ENCODE results near the gene TOX4.
A peak's percentile ranks its signal among the peaks of the same experiment; 100 is the strongest.

The TOX4 gene

DNA sequence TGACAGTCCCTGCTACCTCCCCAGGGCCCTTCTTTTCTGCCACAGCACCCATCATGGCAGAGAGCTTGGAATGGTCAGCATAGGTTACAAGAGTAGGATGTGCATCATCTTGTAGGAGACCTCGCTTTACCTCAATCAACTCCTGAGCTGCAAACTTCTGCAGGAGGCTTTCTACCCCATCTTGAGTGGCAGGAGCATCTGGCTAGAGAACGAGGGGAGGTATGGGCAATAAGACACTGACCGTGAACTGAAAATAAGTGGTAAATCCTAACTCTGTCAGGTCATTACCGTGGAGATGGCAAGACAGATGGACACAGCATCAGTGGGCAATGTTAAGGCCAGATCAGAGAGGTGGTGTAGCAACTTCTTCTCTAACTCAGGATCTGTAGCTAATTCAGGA, 26.4 kb downstream of the TOX4 start:
- DNase-seq (ENCODE audit: low read depth), result no peak

DNA sequence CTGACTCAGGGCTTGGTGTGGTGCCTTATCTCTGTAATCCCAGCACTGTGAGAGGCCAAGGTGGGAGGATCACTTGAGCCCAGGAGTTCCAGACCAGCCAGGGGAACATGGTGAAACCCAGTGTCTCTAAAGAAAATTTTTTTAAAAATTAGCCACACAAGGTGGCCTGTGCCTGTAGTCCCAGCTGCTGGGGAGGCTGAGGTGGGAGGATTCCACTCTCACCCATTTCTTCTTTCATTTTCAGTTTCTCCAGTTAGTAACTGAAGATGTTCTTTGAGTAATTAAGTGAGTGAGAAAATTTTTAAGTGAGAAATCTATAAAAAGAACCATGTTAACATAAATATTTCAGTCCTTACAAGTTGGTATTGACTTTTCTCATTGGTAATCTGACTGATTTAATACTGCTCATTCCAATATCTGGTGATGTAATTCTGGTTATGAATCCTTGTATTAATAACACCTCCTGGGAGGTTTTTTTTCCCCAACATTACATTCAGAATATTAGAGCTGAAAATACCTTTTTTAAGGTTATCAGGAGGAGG, 28.1 kb downstream of the TOX4 start:
- no peak for DNase-seq (ENCODE audit: low read depth)

DNA sequence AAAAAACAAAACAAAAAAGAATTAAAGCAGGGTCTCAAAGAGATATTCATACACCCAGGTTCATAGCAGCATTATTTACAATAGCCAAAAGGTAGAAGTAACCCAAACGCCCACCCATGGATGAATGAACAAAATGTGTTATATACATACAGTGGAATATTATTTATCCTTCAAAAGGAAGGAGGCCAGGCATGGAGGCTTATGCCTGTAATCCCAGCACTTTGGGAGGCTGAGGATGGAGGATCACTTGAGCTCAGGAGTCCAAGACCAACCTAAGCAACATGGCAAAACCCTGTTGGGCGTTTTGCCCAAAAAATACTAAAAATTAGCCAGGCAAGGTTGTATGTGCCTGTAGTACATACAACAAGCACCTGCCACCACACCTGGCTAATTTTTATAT, 29.6 kb downstream of the TOX4 start:
- no peak for DNase-seq (ENCODE audit: low read depth)

DNA sequence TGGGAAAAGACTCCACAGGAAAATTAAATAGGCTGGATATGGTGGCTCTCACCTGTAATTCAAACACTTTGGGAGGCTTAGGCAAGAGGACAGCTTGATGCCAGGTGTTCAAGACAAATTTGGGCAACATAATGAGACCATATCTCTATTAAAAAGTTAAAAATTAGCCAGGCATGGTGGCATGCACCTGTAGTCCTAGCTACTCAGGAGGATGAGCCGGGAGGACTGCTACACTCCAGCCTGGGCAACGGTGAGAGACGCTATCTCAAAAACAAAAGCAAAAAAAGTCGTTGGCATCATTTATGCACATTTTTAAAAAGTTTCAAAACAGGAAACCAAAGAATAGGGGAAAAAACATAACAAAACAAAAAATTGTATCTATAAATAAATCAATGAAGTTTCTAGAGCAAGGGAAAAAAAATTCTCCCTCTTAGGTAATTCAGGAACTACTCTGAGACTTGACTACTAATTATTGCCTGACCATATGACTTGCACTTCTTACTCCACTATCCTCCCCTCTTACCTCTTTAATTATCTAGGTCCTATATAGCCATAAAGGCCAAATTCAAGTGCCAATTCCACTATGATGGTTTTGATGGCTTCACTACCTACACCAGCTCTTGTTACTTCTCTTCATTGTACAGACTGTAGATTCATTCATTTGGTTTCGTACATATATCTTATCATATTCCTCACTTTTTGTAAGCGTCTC, 32.6 kb downstream of the TOX4 start:
- DNase-seq (ENCODE audit: low read depth), result no peak

DNA sequence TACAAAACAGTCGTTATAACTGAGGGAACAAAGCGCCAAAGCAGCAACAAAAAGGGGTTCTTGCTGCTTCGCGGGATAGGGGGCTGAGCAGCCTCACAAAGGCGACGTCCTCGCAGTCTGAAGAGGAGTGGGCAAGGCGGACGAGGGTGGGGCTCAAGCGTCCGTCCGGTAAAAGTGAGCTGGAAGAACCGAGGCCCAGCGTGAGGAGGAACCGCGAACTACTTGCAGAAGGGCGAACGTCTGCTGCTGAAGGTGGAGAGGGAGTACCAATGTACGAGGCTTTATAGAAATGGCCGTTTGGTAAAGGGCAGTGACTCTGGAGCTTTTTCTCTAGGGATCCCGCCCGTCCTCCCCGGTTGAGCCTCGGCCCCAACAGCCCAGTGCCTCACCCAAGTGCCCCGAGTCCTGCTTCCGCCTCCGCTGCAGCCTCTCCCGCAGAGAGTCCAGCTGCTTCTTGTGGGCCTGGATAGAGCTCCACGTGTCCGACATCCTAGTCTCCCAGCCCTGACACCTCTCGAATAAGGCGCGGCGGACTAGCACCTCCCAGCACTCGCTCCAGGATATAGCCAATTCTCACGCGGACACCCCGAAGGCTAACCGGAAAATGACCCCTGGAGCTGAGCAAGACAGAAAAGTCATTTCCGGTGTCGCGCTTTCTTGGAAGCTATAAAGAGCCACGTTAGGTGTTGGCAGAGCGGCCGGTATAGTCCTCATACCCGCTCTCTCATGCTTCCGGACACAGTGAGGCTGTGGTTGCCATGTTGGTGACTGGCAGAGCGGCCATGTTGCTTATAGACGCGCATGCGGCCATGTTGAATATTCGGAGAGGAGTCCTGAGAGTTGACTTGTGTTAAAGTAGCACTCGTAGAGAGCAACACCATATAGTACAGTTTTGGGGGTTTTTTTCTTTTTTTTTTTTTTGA, 34.0 kb downstream of the TOX4 start, which contains the start of gene METTL3:
Gene METTL3, minus strand, starts transcription at position 606 of the 923 bp plus-strand sequence. Its CDS starts 117 bp downstream, at position 489.
- DNase-seq (ENCODE audit: low read depth), result peak; percentile 94

DNA sequence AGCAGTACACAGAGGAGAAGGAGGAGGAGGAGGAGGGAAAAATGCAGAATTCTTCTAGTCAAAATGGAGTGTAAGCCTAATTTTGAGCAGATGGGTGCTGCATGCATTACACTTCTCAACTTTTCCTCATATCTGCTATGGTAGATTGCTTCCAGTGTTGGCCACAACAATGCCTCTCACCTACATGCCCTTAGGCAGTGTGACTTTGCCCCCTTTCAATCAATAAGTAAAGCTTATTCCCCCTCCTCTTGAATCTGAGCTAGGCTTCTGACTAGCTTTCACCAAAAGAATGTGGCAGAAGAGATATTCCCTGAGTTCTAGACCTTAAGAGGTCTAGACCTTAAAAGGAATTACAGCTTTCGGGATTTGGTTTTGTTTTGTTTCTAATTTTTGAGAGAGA, 37.3 kb downstream of the TOX4 start:
- DNase-seq (ENCODE audit: low read depth), result no peak

DNA sequence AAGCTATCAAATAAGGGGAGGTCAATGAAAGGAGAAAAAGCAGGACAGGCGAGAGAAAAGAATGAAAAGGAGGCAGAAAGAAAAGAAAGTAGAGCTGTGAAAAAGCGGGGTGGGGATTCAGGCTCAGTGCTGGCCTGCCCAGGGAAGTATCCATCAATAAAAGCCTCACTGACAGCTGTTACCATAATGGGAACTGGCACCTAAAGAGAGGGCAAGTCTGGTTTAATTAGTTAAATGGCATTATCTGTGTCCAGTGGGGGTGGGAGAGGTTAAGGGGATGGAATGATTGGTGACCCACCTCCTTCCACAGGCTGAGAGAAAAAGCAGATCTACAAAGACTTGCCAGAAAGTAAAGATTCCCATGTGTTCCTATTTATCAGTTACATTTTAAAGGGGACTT, 41.7 kb downstream of the TOX4 start:
- DNase-seq (ENCODE audit: low read depth), result no peak

DNA sequence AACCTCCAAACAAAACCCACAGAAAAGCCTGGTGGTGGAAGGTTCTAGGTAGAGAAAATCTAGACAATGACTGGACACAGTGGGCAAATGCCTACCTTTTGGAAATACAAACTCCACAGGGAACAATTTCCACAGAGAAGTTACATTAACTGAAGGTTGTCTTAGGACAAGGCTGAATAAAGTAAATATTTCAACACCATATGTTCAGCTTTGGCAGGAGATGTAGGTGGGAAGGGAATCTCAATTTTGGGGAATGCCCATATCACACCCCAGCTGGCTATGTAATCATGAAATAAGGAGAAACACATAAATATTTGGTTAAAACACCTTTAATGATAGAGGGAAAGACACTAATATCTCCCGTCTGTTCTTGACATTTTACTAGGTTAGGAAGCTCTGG, 43.8 kb downstream of the TOX4 start:
- no peak for DNase-seq (ENCODE audit: low read depth)

DNA sequence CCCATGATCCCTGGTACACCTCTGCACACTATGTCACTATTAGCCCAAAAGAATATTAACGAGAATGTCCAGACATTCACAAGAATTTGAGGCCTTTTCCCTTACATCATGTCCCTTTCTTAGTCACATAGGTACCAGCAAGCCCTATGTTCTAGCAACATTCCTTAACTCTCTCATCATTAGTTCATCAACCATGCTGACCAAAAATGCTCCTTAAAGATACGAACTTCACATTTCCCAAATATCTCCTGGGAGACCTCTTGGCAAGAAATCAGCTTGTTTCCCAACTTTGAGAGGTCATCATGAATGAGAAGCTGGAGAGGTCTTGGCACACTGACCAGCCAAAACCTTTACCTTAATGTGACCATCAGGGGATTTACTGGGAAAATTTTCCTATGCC, 44.5 kb downstream of the TOX4 start:
- peak; percentile 71 for DNase-seq (ENCODE audit: low read depth)

DNA sequence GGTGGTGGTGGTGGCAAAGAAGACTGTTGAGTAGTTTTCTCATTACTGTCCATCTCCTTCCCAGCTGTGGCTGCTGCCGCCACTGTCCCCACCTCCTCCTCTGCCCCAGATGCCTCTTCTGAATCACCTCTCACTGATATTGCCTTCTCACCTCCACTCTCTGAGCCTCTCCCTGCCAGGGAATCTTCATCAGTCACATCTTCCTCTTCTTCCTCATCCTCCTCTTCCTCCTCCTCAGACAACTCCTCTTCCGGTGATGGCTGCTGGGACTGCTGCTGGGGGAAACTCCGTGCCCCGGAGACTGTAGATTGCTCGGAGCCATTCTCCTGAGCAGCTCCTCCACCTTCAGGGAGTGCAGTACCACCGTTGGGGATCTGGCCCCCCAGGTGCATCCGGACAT, 46.2 kb downstream of the TOX4 start:
- DNase-seq (ENCODE audit: low read depth), result no peak

DNA sequence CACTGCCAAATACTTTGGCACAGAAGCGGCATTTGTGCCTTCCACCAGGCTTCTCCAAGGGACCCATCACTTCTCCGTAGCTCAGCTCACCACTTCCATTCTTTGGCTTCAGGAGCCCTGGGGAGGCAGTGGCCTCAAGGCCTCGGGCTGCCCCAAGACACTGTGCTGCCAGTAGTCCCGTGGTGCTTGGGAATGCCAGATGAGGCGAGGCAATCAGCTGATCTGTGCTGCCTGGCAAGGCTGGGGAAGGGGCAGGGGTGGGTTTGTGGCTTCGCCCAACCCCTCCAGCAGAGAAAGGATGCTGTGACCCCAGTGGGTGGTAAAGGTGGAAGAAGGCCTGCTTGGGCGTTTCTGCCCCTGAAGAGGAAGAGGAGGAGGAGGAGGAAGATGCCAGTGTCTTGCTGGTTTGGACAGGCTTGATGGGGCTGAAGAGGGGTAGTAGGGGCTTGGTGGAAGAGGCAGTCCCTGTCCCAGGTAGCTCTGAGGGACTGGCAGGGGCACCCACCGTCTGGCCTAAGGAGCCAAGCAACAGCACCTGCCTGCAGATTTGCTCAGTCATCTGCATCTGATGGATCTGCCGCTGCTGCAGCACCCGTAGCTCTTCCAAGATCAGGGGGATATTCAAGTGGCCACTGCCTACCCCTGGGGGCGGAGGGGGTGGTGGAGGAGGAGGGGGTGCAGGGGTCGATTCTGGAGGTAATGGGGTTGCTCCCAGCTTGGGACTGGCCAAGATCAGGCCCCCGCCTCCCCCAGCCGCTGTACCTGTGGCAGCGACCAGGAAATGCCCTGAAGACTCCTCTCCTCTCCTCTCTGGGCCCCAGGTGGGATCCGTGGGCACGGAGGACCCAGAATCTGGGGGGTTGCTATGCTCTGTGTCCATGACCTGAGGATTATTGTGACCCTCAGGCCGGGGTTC, 47.8 kb downstream of the TOX4 start:
- DNase-seq (ENCODE audit: low read depth), result no peak

DNA sequence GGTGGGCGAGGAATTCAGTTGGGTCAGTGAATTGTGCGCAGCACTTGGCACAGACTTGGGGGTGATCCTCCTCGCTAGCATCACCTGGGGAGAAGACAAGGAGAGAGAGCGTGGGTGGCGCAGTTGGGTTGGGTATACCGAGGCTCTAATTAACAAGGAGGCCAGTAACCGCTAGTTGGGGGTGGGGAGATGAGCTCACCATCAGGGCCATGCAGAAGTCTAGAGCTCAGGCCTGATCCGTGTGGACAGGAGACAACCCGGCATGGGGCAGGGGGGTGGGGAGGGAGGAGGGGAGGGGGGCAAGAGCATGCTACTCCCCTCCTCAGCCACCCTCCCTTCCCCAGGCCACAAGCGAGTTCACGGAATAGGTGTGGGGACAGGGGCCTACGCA, 48.6 kb downstream of the TOX4 start:
- DNase-seq (ENCODE audit: low read depth), result no peak

DNA sequence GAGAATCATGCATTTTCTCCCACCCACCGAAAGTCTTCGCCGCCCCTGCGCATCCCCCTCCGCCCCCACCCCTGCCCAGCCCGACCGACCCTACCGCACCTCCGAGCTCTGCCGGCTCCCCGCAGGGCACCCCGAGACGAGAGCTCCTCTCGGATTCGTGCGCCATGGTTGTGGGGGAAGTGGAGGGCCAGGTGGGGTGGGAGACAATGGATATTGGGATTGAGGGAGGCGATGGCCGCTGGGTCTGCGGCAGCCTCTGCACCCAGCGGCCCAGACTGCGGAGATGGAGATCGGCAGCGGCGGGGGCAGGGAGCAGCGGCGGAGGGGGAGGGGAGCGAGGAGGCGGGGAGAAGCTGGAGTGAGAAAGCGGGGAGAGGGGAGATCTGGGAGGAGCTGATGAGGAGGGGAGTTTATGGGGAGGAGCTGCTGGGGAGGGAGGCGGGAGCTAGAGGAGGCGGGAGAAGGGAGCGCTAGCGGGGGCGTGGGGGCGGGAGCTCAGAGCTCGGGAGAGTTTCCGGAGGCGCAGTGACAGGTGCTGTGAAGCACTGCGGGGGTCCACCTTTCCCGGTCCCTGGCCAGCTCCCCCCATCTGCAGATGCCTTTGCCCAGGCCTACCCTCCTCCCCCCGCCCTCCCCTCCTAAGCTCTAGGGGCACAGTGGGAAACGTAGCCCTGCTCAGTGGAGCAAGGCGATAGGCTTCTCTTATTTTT, 49.1 kb downstream of the TOX4 start, which contains the start of gene SALL2:
Gene SALL2, minus strand, starts transcription at position 385 of the 710 bp plus-strand sequence. Its CDS starts 219 bp downstream, at position 166.
- DNase-seq (ENCODE audit: low read depth), result no peak

DNA sequence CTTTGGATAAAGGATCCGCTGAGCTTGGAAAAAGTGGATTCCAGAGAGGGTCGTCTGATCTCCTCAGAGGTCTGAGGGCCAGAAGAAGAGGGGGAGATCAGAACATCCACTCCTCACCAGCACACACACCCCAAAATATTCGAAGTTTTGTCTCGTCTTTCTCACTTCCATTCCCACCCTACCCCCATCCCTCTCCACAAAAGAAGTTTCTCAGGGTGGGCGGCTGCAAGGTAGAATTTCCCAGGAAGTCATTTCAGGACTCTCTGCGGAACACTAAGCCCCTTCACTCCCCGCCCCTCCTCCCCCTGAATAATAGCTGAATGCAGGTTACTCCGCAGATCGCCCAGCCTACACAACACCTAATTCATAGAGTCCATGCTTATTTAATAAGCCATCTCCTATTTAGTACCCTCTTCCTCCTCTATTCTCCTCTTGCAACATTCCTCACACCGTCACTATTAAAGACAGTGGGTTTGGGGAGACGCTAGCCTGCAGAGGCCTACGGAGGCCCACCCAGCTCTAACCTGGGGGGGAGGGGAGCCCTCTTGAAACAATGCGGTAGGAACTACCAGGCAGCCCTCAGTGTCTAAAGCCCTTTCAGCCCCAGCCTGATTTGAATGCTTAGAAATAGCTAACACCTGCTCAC, 49.8 kb downstream of the TOX4 start:
- DNase-seq (ENCODE audit: low read depth), result no peak

DNA sequence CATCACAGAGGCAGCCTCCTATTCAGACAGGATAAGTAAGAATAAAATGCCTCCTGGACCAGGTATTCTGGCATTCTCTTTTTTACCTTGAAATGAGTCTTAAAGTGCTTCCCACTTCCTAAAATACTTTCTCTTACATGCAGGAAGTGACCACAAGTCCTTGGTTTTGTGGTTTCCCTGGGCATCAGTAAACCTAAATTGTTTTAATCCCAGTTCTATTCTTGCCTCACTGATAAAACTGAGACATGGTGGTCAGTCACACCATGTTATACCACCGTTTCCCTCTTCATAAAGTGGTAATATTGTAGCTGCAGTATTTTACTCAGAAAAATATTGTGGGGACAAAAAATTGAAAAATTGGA, 50.3 kb downstream of the TOX4 start:
- no peak for DNase-seq (ENCODE audit: low read depth)

DNA sequence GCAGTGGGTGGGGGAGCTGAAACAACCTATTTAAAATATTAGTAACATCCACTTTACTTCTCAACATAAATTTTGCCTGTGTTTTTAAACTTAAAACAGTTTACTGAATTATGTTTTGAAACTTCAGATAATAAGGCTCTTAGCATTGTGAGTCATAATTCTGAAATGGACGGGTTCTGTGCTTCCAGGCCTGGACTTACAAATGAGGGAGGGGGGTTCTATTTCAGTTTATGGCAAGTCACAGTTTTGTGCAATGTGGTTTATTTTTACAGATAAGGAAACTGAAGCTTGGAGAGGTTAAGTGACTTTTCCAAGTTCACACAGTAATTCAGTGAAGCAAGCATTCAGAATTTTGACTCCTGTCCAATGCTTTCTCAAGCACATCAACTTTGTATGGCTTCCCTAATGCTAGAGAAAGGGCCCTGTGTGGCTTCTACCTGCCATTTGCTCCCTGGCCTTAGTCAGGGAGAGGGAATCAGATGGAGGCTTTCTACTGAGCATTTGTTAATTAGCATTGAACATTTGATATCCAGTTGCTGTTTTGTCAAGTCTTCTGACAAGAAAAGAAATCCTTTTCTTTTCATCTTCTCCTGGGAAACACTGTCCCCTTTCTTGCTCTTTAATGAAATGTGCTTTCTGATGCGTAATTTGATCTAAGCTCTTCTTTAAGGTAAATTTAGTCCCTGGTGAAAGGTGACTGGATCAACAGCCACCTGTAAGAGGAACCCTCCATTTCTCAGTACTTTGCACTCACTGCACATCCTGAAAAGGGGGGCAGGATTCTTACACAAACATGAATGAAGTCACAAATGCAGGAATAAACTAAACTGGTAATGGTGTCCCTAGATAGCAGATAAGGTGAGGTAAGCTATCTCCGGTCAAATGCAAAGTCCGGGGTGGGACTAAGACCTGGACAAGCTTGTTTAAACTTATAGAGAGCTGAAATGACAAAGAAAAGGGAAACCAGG, 51.7 kb downstream of the TOX4 start:
- no peak for DNase-seq (ENCODE audit: low read depth)

DNA sequence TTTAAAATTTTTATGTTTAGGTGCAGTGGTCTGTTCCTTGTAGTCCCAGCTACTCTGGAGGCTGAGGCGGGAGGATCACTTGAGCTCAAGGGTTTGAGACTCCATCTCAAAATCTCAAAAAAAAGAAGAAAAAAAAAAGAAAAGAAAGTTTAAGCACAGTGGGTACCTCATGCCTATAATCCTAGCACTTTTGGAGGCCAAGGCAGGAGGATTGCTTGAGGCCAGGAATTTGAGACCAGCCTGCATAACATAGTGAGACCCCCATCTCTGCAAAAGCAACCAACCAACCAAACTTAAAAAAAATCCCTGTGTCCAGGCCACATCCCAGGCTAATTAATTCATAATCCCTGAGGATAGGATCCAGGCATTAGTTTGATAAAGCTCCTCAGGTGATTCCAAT, 52.5 kb downstream of the TOX4 start:
- DNase-seq (ENCODE audit: low read depth), result no peak

DNA sequence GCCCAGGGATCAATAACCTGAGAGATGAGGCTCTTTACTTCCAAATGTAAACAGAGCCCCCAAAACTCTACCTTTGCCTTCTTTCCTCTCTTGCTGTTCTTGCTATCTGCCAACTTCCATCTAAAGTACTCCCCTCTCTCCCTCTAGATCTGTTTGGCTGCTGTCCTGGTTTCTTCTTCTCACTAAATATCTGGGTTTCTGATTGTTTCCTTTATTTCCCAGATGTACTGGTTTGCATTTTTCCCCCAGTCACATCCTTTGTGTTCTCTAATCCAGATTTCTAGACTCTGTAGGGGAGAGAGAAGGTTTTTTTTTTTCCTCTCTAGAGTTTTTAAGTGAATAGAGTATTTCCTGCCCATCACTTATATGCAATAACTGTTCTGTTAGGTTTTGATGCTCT, 56.3 kb downstream of the TOX4 start:
- no peak for DNase-seq (ENCODE audit: low read depth)

DNA sequence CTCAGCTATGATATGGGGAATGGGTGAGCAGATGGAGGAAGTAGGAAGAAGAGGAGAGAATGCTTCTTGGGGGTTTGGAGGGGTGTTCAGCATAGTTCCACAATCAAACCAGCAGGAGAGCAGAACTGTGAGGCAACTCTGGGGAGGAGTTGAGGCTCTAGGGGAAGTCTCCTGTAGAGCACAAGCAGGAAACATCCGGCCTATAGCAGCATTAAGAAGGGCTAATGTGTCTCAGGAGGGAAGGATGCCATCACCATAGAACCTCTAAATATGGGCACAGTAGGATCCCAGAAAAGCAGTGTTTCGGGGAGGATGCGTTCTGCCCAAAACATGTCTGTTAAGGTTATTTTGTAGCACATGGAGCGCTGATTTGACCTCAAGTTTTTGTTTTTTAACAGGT, 57.6 kb downstream of the TOX4 start:
- no peak for DNase-seq (ENCODE audit: low read depth)

Data from HS-5 (cell line).